Measurements from ENCODE around the gene FRMD4A. TPM values are rescaled to one million over a fixed set of nuclear protein-coding genes. Genes with fewer than 3 reads are reported as not detected.

The FRMD4A gene
- total RNA-seq, 1 donor from 2014 or later = 20.2 TPM

DNA sequence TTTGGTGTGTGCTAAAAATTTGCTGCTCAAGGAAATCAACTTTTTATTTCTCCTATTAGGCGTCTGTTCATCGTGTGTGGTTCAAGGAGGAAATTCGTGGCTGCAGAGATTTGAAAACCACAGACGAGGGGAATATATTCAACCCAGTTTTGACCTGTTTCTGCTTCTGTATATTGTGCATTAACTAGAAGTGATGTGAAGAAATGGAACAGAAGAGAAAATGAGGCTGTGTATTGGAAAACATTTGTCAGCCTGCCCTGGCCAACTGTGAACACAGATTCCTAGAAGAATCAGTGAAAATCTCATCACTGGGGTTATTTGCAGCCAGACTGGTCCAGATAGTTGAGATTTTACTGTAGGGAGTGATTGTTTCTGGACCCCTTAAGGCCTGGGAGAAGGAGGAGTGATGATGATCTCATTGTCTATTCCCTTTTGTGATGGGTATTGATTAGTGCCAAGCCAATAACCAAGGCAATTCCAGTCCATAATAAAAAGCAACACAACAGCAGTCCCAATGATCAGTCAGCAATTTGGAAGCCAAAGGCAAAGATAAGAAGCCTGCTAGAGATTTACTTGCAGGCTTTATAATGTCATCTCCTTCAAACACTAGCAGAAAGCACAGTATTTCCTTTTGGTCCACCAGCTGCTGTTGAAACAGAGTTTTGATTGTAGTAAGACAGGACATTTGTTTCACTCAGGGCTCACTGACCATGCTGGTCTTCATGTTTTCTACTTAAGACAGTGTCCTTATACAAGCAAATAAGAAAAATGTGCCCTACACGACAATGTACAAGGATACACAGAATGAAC lies 404.5 kb downstream of the FRMD4A start:
- Histone ChIP-seq H3K4me2 (no peak overlapping the region), H3F3A (ENCODE audit: low read depth) (no peaks in the 10 kb centered on the region), H3K4me1 (peaks cover 12% of the 10 kb centered on the region), H3K9me3 (ENCODE audit: low read depth) (no peaks in the 10 kb centered on the region), H3K27me3 (no peaks in the 10 kb centered on the region), H2AFZ (replicated peaks) (no peak overlapping the region), H3K27ac (no peak overlapping the region), H3K9ac (no peak overlapping the region), H3K79me2 (ENCODE audit: low read depth) (no peaks in the 10 kb centered on the region), H3K4me3 (no peak overlapping the region), H3K36me3 (no peaks in the 10 kb centered on the region), H4K20me1 (ENCODE audit: low read depth) (no peaks in the 10 kb centered on the region)
- peak overlapping the region; percentile 10 for H3K27ac Mint-ChIP-seq
- no peaks in the 10 kb centered on the region for H3K9me3 Mint-ChIP-seq
- no peaks in the 10 kb centered on the region for H3K27me3 Mint-ChIP-seq (ENCODE audit: insufficient read depth, low read depth)
- H3K4me1 Mint-ChIP-seq = peaks cover 4% of the 10 kb centered on the region
- DNase-seq (ENCODE audit: low spot score) = no peak
- H3K36me3 Mint-ChIP-seq = peaks cover 2% of the 10 kb centered on the region
- TF ChIP-seq, protein P1, sequence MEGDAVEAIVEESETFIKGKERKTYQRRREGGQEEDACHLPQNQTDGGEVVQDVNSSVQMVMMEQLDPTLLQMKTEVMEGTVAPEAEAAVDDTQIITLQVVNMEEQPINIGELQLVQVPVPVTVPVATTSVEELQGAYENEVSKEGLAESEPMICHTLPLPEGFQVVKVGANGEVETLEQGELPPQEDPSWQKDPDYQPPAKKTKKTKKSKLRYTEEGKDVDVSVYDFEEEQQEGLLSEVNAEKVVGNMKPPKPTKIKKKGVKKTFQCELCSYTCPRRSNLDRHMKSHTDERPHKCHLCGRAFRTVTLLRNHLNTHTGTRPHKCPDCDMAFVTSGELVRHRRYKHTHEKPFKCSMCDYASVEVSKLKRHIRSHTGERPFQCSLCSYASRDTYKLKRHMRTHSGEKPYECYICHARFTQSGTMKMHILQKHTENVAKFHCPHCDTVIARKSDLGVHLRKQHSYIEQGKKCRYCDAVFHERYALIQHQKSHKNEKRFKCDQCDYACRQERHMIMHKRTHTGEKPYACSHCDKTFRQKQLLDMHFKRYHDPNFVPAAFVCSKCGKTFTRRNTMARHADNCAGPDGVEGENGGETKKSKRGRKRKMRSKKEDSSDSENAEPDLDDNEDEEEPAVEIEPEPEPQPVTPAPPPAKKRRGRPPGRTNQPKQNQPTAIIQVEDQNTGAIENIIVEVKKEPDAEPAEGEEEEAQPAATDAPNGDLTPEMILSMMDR (IDR thresholded peaks at IDR 0.05) = no peak
- TF ChIP-seq EZH2 (IDR thresholded peaks at IDR 0.05) (no peak), EZH2phosphoT487 (IDR thresholded peaks at IDR 0.05) (no peak)
- H3K4me3 Mint-ChIP-seq = no peak overlapping the region

DNA sequence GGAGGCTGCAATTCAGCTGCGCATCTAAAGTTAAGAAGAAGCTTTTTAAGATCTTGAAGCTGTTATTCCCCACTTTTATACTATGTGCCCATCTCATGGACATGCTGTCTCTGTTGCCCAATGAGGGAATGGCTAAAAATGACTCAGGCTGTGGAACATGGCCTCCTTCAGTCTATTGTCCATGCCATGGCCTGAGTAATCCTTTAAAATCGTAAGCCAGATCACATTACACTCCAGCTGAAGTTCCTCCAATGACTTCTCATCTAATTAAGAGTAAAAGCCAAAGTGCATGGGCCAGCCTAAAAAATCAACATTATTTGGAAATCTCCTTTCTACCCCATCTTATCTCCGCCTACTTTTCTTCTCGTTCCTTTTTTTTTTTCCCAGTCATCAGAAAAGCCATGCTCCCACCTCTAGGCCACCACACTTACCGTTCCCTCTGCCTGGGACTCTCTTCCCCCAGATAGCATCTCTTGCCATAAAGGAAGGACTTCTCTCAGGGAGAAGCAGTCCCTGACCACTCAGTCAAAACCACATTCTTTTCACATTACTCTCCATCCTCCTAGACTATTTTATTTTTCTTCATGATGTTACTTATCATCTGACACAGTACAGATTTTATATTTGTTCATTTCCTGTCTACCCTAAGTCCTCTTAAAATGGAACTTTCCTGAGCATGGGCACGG lies 406.5 kb downstream of the FRMD4A start:
- Histone ChIP-seq H3K4me3 (no peak overlapping the region), H4K20me1 (ENCODE audit: low read depth) (no peaks in the 10 kb centered on the region), H3K27ac (no peak overlapping the region), H3K9me3 (ENCODE audit: low read depth) (no peaks in the 10 kb centered on the region), H3K9ac (no peak overlapping the region), H2AFZ (replicated peaks) (no peak overlapping the region), H3K36me3 (no peaks in the 10 kb centered on the region), H3K4me2 (no peak overlapping the region), H3K27me3 (no peaks in the 10 kb centered on the region), H3K4me1 (peaks cover 12% of the 10 kb centered on the region), H3K79me2 (ENCODE audit: low read depth) (no peaks in the 10 kb centered on the region), H3F3A (ENCODE audit: low read depth) (no peaks in the 10 kb centered on the region)
- DNase-seq (ENCODE audit: low spot score) = no peak
- Mint-ChIP-seq H3K9me3 (no peaks in the 10 kb centered on the region), H3K36me3 (peaks cover 2% of the 10 kb centered on the region), H3K4me1 (no peaks in the 10 kb centered on the region), H3K4me3 (no peak overlapping the region), H3K27ac (no peak overlapping the region), H3K27me3 (ENCODE audit: insufficient read depth, low read depth) (no peaks in the 10 kb centered on the region)
- TF ChIP-seq, protein P1 (IDR thresholded peaks at IDR 0.05) = no peak
- no peak for TF ChIP-seq EZH2phosphoT487 (IDR thresholded peaks at IDR 0.05)
- TF ChIP-seq EZH2 (IDR thresholded peaks at IDR 0.05) = no peak

DNA sequence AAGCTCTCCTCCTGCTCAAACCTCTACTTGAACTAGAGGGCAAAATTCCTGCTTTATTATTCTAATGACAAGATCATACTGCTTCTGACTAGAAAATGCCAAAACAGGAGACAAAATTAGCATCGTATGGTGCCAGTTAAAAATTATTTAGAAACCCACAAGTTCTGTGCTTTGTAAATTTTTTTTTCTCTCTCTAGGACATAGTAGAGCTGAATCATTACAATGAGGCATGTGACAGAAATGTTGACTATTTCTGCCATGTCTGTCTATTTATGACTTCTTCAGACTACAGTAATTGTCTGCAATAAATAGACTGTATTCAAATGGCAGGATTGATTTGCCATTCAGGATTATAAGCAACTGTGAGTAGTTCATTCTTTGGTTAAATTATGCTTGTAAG lies 408.1 kb downstream of the FRMD4A start:
- no peaks in the 10 kb centered on the region for H3K27me3 ChIP-seq
- H3K27ac ChIP-seq = no peak overlapping the region
- no peaks in the 10 kb centered on the region for H3F3A ChIP-seq (ENCODE audit: low read depth)
- Mint-ChIP-seq H3K4me3 (no peak overlapping the region), H3K27ac (no peak overlapping the region), H3K4me1 (no peaks in the 10 kb centered on the region), H3K36me3 (peaks cover 2% of the 10 kb centered on the region), H3K27me3 (ENCODE audit: insufficient read depth, low read depth) (no peaks in the 10 kb centered on the region), H3K9me3 (no peaks in the 10 kb centered on the region)
- no peak overlapping the region for H3K4me3 ChIP-seq
- peaks cover 7% of the 10 kb centered on the region for H3K4me1 ChIP-seq
- no peak for DNase-seq (ENCODE audit: low spot score)
- no peak overlapping the region for H2AFZ ChIP-seq (replicated peaks)
- H3K4me2 ChIP-seq = no peak overlapping the region
- H4K20me1 ChIP-seq (ENCODE audit: low read depth) = no peaks in the 10 kb centered on the region
- no peaks in the 10 kb centered on the region for H3K36me3 ChIP-seq
- H3K9me3 ChIP-seq (ENCODE audit: low read depth) = no peaks in the 10 kb centered on the region
- H3K79me2 ChIP-seq (ENCODE audit: low read depth) = no peaks in the 10 kb centered on the region
- no peak overlapping the region for H3K9ac ChIP-seq
- TF ChIP-seq EZH2phosphoT487 (IDR thresholded peaks at IDR 0.05) (no peak), EZH2 (IDR thresholded peaks at IDR 0.05) (no peak)
- TF ChIP-seq, protein P1 (IDR thresholded peaks at IDR 0.05) = no peak

All from neural progenitor cell (in vitro differentiated cells).